IMR-90 (cell line): ENCODE data around the gene PPM1M. TPM values are rescaled to one million over a fixed set of nuclear protein-coding genes. Genes with fewer than 3 reads are reported as not detected.

Experiments
- ATAC-seq: fragments of 200-7000 bp; cut with Tn5 transposase; 2 replicates; pipeline ENCODE4 v1.9.1; 2020; ENCODE audit warnings: low read depth, mild to moderate bottlenecking, moderate library complexity
- BruUV-seq: library from RNA; stranded (reverse); fragments of 400-500 nt; replicated peaks from 2 replicates; lab custom pipeline; 2021; lab: Mats Ljungman, UMichigan
- CTCF ChIA-PET: fragments of 300-600 bp; formaldehyde crosslinking; extraction: SDS; loops from one replicate; lab custom pipeline; 2021; ENCODE audit warnings: antibody characterized with exemption; lab: Yijun Ruan, JAX
- POLR2A ChIA-PET: fragments of 300-600 bp; sonication (Branson Sonifier 250); formaldehyde crosslinking; loops from one replicate; lab custom pipeline; 2022; ENCODE audit warnings: antibody characterized with exemption; ENCODE audit not compliant: unreplicated experiment; lab: Charles Lee
- DNase-seq: peaks from one replicate; pipeline ENCODE4 v3.0.0; 2013
- H2AFZ ChIP-seq: replicated peaks from 2 replicates; pipeline ENCODE3; 2013; ENCODE audit warnings: low read length, mild to moderate bottlenecking; ENCODE audit not compliant: poor library complexity
- H2AK5ac ChIP-seq: 2 replicates; pipeline ENCODE4 v1.6.1; 2013; ENCODE audit warnings: low read depth, low read length, inconsistent platforms
- H2AK9ac ChIP-seq: replicated peaks from 2 replicates; pipeline ENCODE3; 2013; ENCODE audit warnings: mild to moderate bottlenecking, low read depth, low read length, moderate library complexity; ENCODE audit not compliant: poor library complexity
- H2BK120ac ChIP-seq: 2 replicates; pipeline ENCODE4 v1.6.1; 2013; ENCODE audit warnings: low read depth, low read length, inconsistent platforms
- H2BK15ac ChIP-seq: 3 replicates; pipeline ENCODE4 v1.6.1; 2013; ENCODE audit warnings: low read depth, low read length, inconsistent platforms
- H2BK20ac ChIP-seq: 2 replicates; pipeline ENCODE4 v1.6.1; 2013; ENCODE audit warnings: low read depth, mild to moderate bottlenecking, inconsistent platforms, low read length, moderate library complexity
- H2BK5ac ChIP-seq: 2 replicates; pipeline ENCODE4 v1.6.1; 2013; ENCODE audit warnings: mild to moderate bottlenecking, low read depth, low read length, inconsistent platforms; ENCODE audit not compliant: poor library complexity, severe bottlenecking
- H3K14ac ChIP-seq: replicated peaks from 2 replicates; pipeline ENCODE4 v1.6.1; 2013; ENCODE audit warnings: low read depth, low read length, inconsistent platforms
- H3K18ac ChIP-seq: 2 replicates; pipeline ENCODE4 v1.6.1; 2013; ENCODE audit warnings: low read depth, low read length, control low read depth
- H3K23ac ChIP-seq: 2 replicates; pipeline ENCODE4 v1.6.1; 2013; ENCODE audit warnings: low read depth, low read length, inconsistent platforms
- H3K27ac ChIP-seq: 2 replicates; pipeline ENCODE4 v1.5.1; 2013; ENCODE audit warnings: mild to moderate bottlenecking, control low read depth, low read length; ENCODE audit not compliant: insufficient read depth
- H3K27me3 ChIP-seq: 2 replicates; pipeline ENCODE4 v1.6.1; 2013; ENCODE audit warnings: low read length; ENCODE audit not compliant: control insufficient read depth, insufficient read depth
- H3K36me3 ChIP-seq: 2 replicates; pipeline ENCODE4 v1.6.1; 2013; ENCODE audit warnings: low read length, mixed read lengths; ENCODE audit not compliant: control insufficient read depth, insufficient read depth
- H3K4ac ChIP-seq: 2 replicates; pipeline ENCODE4 v1.6.1; 2013; ENCODE audit warnings: low read depth, low read length, inconsistent platforms
- H3K4me1 ChIP-seq: 2 replicates; pipeline ENCODE4 v1.6.1; 2013; ENCODE audit warnings: low read length, mixed read lengths; ENCODE audit not compliant: control insufficient read depth, insufficient read depth
- H3K4me2 ChIP-seq: 2 replicates; pipeline ENCODE4 v1.6.1; 2013; ENCODE audit warnings: low read depth, mild to moderate bottlenecking, control low read depth, low read length, moderate library complexity
- H3K4me3 ChIP-seq: 2 replicates; pipeline ENCODE4 v1.5.1; 2013; ENCODE audit warnings: low read depth, mild to moderate bottlenecking, control low read depth, low read length, moderate library complexity; ENCODE audit not compliant: insufficient read depth
- H3K56ac ChIP-seq: 2 replicates; pipeline ENCODE4 v1.6.1; 2013; ENCODE audit warnings: low read length, inconsistent platforms; ENCODE audit not compliant: insufficient read depth; ENCODE audit errors: extremely low read depth
- H3K79me1 ChIP-seq, 2 experiments: 2 replicates each; pipeline ENCODE4 v1.6.1; 2013; ENCODE audit warnings: low read length in 2 of 2, inconsistent platforms in 1 of 2, low read depth in 1 of 2
- H3K9ac ChIP-seq: 2 replicates; pipeline ENCODE4 v1.6.1; 2013; ENCODE audit warnings: low read depth, low read length, control low read depth
- H3K9me1 ChIP-seq: 2 replicates; pipeline ENCODE4 v1.6.1; 2013; ENCODE audit warnings: low read length, inconsistent platforms; ENCODE audit not compliant: insufficient read depth
- H3K9me3 ChIP-seq: 2 replicates; pipeline ENCODE4 v1.6.1; 2013; ENCODE audit warnings: low read length; ENCODE audit not compliant: control insufficient read depth, insufficient read depth
- H4K20me1 ChIP-seq: 2 replicates; pipeline ENCODE4 v1.6.1; 2013; ENCODE audit warnings: low read length, inconsistent platforms; ENCODE audit not compliant: insufficient read depth
- H4K5ac ChIP-seq: 2 replicates; pipeline ENCODE4 v1.6.1; 2013; ENCODE audit warnings: mild to moderate bottlenecking, low read depth, low read length, control low read depth
- H4K8ac ChIP-seq, 2 experiments: 2 replicates each; pipeline ENCODE4 v1.6.1; 2013; ENCODE audit warnings: low read depth in 2 of 2, low read length in 2 of 2, control low read depth in 1 of 2, inconsistent platforms in 1 of 2
- H4K91ac ChIP-seq: 2 replicates; pipeline ENCODE4 v1.6.1; 2013; ENCODE audit warnings: low read depth, low read length, inconsistent platforms; ENCODE audit not compliant: insufficient read depth
- BHLHE40 ChIP-seq: fragments of 150-350 bp; IDR thresholded peaks from 2 replicates; pipeline ENCODE4 v1.6.1; 2016; ENCODE audit warnings: mild to moderate bottlenecking, low read depth, low read length
- CHD1 ChIP-seq: IDR thresholded peaks from 2 replicates; pipeline ENCODE4 v1.6.1; 2012; ENCODE audit warnings: low read depth, low read length, improper control_type of control experiment
- CTCF ChIP-seq: conservative IDR thresholded peaks from 2 replicates; pipeline ENCODE4 v1.5.1; 2012; ENCODE audit warnings: mild to moderate bottlenecking, low read depth, low read length, improper control_type of control experiment
- ELK1 ChIP-seq: fragments of 150-350 bp; IDR thresholded peaks from 2 replicates; pipeline ENCODE4 v1.6.1; 2016; ENCODE audit warnings: low read depth, mild to moderate bottlenecking, low read length, moderate library complexity, borderline replicate concordance
- FOS ChIP-seq: fragments of 150-350 bp; IDR thresholded peaks from 2 replicates; pipeline ENCODE4 v1.6.1; 2016; ENCODE audit warnings: low read depth, low read length
- MXI1 ChIP-seq: IDR thresholded peaks from 2 replicates; pipeline ENCODE4 v1.6.1; 2012; ENCODE audit warnings: low read depth, mild to moderate bottlenecking, low read length, moderate library complexity, borderline replicate concordance
- POLR2A ChIP-seq: IDR thresholded peaks from 2 replicates; pipeline ENCODE4 v1.6.1; 2012; ENCODE audit warnings: mild to moderate bottlenecking, low read depth, low read length
- RAD21 ChIP-seq: IDR thresholded peaks from 2 replicates; pipeline ENCODE4 v1.6.1; 2012; ENCODE audit warnings: low read length, improper control_type of control experiment
- RCOR1 ChIP-seq: IDR thresholded peaks from 2 replicates; pipeline ENCODE4 v1.6.1; 2012; ENCODE audit warnings: mild to moderate bottlenecking, low read length, improper control_type of control experiment; ENCODE audit not compliant: insufficient replicate concordance
- RFX5 ChIP-seq: IDR thresholded peaks from 2 replicates; pipeline ENCODE4 v1.8.0; 2012; ENCODE audit warnings: low read depth, mild to moderate bottlenecking, low read length, moderate library complexity
- SMC3 ChIP-seq: fragments of 150-350 bp; IDR thresholded peaks from 2 replicates; pipeline ENCODE4 v1.6.1; 2016; ENCODE audit warnings: low read depth, mild to moderate bottlenecking, antibody characterized with exemption, low read length, moderate library complexity
- WGBS, 2 experiments: methylation state at CpG; one replicate each; pipeline versions ENCODE4 v1.1.5 to v1.1.7; 2013; ENCODE audit warnings: missing lambda C conversion rate in 2 of 2; ENCODE audit not compliant: insufficient read length in 1 of 2; ENCODE audit errors: extremely low coverage in 2 of 2; 5-methylcytosine and 5-hydroxymethylcytosine counted together
- dilution Hi-C: fragments of 300-500 bp; cut with HindIII; formaldehyde crosslinking; loops from one replicate; pipeline ENCODE4 v1.14.3; 2018; ENCODE audit warnings: low sequenced_read_pairs; ENCODE audit not compliant: unreplicated experiment
- in situ Hi-C: fragments of 300-500 bp; cut with MboI; formaldehyde crosslinking; loops from 3 replicates; pipeline ENCODE4 v1.14.3; 2019; ENCODE audit warnings: low sequenced_read_pairs, inconsistent platforms, mixed read lengths
- intact Hi-C: fragments of 100-400 bp; cut with micrococcal nuclease; formaldehyde crosslinking; loops from 2 replicates; pipeline ENCODE4 v1.10.0; 2022
- polyA plus RNA-seq, 3 experiments: library from polyadenylated mRNA; depleted of rRNA; stranded (reverse); fragments of >200 nt; gene quantifications; 2 replicates each; pipeline ENCODE4 v1.2.3, GENCODE V29; 2012; ENCODE audit warnings: low replicate concordance in 1 of 3
- total RNA-seq: library from RNA; depleted of rRNA; stranded (reverse); fragments of >200 nt; gene quantifications from 2 replicates; pipeline ENCODE4 v1.2.3, GENCODE V29; 2012

Gene PPM1M
- total and polyA plus RNA-seq, 2 of the 4 experiments (the other 2 are of a cell fraction) = 12.2 to 18.1 TPM

GRCh38 chr3:52232279-52233107 is 13.1 kb upstream of the PPM1M start:
- POLR2A ChIA-PET = no interaction called here
- H2BK120ac ChIP-seq = no peak overlapping the region
- no peak overlapping the region for H2AK9ac ChIP-seq
- H2BK5ac ChIP-seq = no peak overlapping the region
- H3K9ac ChIP-seq = no peak overlapping the region
- TF ChIP-seq CTCF = no peak
- no peak for TF ChIP-seq SMC3
- no peak for TF ChIP-seq MXI1
- TF ChIP-seq ELK1 = no peak
- TF ChIP-seq RAD21 = no peak
- no peak for TF ChIP-seq CHD1
- no peak for TF ChIP-seq RFX5
- TF ChIP-seq RCOR1 = no peak
- TF ChIP-seq FOS = no peak
- no peak for TF ChIP-seq POLR2A
- no peak for TF ChIP-seq BHLHE40
- H3K4me3 ChIP-seq = no peak overlapping the region
- no peak overlapping the region for H2AFZ ChIP-seq
- no peak overlapping the region for H3K18ac ChIP-seq
- DNase-seq = no peak
- H4K5ac ChIP-seq = no peak overlapping the region
- H3K4me1 ChIP-seq = peaks cover 11% of the 10 kb centered on the region
- H3K4me2 ChIP-seq = no peak overlapping the region
- H3K4ac ChIP-seq = no peak overlapping the region
- no peak overlapping the region for H4K8ac ChIP-seq
- peaks cover 63% of the 10 kb centered on the region for H3K36me3 ChIP-seq
- ATAC-seq = no peak
- peaks cover 10 to 55% of the 10 kb centered on the region in 2 experiments for H3K79me1 ChIP-seq
- in situ Hi-C loops (loop anchor here (5.0 kb wide), 1 partner anchor 110 kb away; no protein-coding TSS in a partner anchor), intact Hi-C loops (no loop called here), dilution Hi-C loops (no loop called here)
- no TSS peak for BruUV-seq
- no peaks in the 10 kb centered on the region for H3K9me3 ChIP-seq
- CTCF ChIA-PET = interaction anchor here (0.6 to 1.6 kb wide), 2 partner anchors 25 to 107 kb away, joined by 5 to 14 read pairs; no protein-coding TSS in a partner anchor
- H3K9me1 ChIP-seq = peaks cover 13% of the 10 kb centered on the region
- peaks cover 44% of the 10 kb centered on the region for H4K20me1 ChIP-seq
- 95% methylated on average over 9 of the region's 28 CpGs; no CpG with 5 or more reads in 1 of the 2 experiments for WGBS, 2 experiments
- H3K56ac ChIP-seq = no peak overlapping the region
- no peaks in the 10 kb centered on the region for H3K27me3 ChIP-seq
- no peak overlapping the region for H2AK5ac ChIP-seq
- no peak overlapping the region for H2BK15ac ChIP-seq
- H3K14ac ChIP-seq = no peak overlapping the region
- H3K23ac ChIP-seq = no peak overlapping the region
- no peak overlapping the region; the same call in 1 of the 2 replicates for H2BK20ac ChIP-seq
- H3K27ac ChIP-seq = no peak overlapping the region
- no peak overlapping the region for H4K91ac ChIP-seq
